Stimulated activated CD8-positive, alpha-beta memory T cell treated with anti-CD3 and anti-CD28 coated beads, Interleukin-15, amount 100 ng/mL, for 48 hours (primary cell): ENCODE data around the gene TAMALIN.
"Not testable (repeated sequence)": the region's sequence is repeated elsewhere in the genome, so short reads cannot be mapped to it uniquely, and the experiment has no call there.

Experiments used
- DNase-seq, 2 donors: peaks; one replicate each; pipeline ENCODE4 v3.0.0-alpha.2; 2020; ENCODE audit warnings: low read depth in 2 of 2

TAMALIN gene

DNA sequence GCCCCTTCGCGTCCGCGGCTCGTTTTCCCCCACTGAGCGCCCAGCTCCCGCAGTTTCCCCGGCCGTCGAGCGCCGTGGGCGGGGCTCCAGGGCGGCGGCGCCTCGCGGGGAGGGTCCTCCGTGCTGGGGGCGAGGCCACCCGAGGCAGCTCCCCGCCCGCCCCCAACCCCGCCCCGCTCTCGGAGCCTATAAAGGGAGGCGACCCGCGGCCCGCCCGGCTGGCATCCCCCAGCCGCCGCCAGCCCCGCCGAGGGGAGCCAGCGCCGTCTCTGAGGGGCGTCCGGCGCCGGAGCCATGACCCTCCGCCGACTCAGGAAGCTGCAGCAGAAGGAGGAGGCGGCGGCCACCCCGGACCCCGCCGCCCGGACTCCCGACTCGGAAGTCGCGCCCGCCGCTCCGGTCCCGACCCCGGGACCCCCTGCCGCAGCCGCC lies at the start of gene TAMALIN:
TAMALIN (plus strand) TSS at position 221 of the 432 bp plus-strand sequence; CDS start at position 295, 74 bp downstream.
- DNase-seq: peak; percentile 58 to 65

DNA sequence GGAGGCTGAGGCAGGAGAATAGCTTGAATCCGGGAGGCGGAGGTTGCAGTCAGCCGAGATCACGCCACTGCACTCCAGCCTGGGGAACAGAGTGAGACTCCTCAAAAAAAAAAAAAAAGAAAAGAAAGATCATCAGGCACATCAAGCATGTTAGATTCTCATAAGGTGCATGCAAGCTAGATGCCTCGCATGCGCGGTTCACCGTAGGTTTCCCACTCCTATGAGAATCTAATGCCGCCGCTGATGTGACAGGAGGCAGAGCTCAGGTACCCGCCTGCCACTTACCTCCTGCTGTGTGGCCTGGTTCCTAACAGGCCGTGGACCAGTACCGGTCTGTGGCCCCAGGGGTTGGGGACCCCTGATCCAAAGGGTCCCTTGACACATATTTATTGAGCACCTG lies 48.2 kb upstream of the TAMALIN start:
- DNase-seq: no peak

DNA sequence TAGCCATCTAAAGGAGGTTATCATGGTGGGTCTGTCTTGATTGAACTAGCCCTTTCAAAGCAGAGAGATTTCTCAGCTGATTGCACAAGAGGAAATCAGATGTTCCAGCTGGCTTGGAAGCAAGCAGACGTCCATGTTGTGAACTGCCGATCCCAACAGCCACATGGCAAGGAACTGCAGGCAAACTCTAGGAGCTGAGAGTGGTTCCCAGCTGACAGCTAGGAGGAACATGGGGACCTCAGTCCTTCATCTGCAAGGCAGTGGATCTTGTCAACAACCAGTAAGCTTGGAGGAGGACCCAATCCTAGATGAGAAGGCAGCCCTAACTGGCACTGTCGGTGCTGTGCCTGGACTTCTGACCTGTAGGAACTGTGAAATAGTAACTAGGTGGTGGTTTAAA lies 47.5 kb upstream of the TAMALIN start:
- DNase-seq: no peak

DNA sequence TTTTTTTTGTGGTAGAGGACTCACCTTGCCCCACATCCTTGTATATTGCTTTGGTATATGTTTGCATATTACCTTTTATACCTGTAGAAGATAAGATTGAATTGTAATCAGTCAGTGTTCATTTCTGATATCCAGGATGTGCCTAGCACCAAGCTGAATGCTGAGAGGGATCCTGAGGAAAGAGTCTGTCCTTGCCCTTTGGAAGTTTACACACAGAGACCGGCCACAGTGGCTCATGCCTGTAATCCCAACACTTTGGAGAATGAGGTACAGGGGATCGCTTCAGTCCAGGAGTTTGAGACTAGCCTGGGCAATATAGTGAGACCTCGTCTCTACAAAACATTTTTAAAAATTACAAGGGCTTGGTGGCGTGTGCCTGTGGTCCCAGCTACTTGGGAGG lies 46.8 kb upstream of the TAMALIN start:
- no peak for DNase-seq

DNA sequence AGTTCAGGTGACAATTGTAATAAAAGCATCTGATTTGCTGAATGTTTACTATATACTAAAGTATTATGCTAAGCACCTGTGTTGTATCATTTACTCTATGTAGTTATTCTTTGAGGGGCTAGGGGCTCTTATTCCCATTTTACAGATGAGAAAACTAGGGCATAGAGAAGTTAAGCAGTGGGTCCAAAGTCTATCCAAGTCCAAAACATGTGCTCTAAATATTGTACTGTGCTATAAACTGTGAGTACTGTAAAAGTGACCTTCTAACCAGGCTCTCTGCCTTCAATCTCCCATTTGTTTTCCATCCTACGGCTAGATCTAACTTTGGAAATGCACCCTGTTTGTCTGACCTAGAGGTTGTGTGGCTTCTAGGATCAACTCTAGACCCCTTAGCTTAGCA lies 46.3 kb upstream of the TAMALIN start:
- no peak for DNase-seq

DNA sequence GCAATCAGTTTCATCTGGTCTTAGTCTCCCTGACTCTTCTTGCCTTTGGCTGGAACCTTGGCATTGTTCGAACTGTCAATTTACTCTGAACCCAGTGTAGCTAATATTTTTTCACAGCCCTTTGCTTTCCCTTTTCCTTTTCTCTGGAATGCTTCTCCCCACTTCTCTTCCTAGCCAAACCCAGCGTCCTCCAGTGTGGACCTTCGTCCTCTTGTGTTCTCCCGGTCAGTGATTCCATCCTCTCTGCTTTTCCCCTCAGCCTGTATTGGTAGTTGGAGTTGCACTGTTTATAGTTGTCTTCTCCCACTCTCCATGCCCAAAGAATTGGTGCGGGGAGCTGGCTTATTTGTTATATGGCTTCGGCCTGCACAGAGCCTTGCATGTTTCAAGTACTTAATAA lies 45.9 kb upstream of the TAMALIN start:
- DNase-seq: no peak

DNA sequence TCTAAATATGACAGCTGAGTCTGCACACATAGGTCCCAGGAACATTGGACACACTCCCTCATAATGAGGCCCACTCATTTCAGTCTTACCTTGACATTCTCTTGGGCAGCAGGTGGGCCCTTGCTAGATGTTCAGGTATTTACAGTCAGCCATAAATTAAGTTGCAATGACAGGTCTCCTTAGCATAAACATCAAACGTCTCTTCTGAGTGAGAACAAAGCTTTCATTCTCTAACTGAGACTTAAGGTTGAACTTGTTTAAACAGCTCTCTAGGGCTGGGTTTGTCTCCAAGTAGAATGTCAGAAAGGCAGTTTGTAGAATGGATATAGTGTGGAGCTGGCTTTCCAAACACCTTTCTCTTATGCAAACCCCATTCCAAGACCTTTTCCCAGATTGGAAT lies 44.9 kb upstream of the TAMALIN start:
- DNase-seq: no peak

DNA sequence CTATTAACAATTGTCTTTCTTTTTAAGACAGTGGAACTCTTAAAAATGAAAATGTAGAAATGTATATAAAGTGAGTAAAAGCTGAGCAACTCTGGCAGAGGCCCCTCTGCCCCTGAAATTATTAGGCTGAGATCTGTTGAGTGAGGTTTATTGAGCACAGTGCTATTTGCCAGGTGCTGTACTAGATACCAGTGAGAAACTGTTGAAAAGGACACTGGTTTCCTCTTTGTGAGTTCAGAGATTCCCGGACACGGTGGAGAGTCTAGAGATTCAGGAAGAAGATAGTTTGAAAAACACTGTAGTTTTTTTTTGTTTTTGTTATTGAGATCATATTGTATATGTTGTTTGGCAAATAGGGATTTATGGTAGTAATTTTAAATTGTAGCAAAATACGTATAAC lies 44.0 kb upstream of the TAMALIN start:
- no peak for DNase-seq

DNA sequence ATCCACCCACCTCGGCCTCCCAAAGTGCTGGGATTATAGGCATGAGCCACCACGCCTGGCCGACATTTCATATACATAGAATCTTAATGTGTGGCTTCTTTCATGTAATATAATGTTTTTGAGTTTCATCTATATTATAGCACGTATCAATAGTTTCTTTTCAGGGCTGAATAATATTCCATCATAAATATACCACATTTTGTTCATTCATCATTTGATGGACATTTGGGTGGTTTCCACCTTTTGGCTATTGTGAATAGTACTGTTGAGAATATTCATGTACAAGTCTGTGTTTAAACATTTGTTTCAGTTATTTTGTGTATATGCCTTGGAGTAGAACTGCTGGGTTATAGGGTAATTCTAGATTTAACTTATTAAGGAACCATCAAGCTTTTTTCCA lies 43.3 kb upstream of the TAMALIN start:
- DNase-seq: no peak

DNA sequence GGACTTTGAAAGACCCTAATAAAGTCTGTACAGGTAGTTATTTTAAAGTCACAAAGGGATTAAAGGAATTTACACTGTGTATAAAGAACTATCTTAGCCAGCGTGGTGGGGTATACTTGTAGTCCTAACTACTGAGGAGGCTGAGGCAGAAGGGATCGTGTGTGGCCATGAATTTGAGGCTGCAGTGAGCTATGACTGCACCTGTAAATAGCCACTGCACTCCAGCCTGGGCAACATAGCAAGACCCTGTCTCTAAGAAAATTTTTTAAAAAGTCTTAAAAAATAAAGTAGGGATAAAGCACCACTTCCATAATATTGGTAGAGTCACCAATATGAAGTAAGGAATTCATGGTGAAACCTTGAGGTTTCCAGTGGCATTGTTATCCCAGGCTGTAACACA lies 37.1 kb upstream of the TAMALIN start:
- no peak for DNase-seq

DNA sequence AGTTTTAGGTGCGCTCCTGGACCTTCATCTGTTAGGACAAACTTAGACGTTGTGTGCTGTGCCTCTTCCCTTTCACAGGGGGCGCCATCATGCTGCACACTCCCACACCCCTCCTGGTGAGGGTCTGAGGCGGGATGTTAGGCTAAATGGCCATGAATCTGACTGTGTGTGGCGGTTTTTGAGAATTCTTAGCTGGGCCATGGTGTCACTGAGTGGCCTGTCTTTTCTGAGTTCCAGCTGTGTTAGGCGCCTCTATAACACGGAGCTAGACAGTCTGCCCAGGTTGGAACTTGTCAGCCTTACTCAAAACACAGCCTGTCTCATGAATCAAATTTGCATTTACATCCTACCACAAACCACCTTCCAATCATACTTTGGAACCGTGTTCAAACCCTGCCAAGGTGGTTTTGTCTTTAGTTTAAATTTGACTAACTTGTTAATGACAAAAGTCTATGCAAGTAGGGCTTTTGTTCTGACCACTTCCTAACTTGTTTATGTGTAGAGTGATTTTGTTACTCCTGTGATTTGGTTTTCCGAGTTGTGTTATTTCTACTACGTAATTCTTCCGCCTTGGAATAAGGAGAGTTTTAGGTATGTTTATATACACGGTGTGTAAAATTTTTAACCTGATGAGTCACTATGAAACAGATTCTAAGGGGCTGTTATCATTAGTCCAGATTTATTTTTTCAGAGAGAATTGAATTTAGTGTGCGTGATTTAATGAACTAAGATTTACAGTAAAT lies 35.7 kb upstream of the TAMALIN start:
- peak; percentile 32 to 33 for DNase-seq

DNA sequence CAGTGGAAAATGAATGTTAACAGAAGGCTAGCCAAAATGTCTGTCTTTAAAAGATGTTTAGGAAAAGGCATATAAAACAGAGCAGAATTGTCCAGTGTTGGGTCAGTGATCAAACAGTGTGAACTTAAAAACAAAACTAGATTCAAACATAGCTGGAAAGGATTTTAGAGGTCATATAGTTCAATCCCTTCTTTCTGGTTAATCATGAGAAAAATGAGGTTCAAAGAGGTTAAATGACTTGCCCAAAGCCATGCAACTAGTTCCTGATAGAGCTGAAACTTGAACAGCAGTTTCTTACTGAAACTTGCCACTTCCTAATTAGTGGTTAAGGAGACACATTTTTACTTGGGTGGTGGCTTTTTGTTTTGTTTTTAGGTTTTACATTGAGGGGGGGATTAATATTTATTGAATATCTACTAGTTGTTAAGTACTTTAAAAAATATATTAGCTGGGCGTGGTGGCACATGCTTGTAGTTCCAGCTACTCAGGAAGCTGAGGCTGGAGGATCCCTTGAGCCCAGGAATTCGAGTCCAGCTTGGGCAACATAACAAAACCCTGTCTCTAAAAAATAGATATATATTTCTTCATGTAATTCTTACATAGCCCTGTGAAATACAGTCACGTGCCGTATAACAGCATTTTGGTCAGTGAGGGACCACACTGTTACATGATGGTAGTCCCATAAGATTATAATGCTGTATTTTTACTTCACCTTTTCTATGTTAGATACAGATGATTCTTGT lies 34.9 kb upstream of the TAMALIN start:
- no peak for DNase-seq

DNA sequence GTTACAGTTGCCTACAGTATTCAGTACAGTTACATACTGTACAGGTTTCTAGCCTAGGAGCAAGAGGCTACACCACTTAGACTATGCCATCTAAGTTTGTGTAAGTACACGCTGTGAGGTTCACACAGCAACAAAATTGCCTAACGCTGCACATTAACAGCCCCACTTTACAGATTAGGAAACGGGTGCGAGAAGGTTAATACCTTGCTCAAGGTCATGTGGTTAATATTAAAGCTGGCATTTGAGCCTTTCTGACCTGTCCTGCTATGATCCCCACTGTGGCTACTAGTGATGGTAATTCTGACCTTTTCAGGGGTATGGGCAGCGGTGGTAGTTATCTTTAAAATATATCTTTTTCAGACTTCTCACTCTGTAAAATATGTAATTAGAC lies 34.3 kb upstream of the TAMALIN start:
- no peak for DNase-seq

DNA sequence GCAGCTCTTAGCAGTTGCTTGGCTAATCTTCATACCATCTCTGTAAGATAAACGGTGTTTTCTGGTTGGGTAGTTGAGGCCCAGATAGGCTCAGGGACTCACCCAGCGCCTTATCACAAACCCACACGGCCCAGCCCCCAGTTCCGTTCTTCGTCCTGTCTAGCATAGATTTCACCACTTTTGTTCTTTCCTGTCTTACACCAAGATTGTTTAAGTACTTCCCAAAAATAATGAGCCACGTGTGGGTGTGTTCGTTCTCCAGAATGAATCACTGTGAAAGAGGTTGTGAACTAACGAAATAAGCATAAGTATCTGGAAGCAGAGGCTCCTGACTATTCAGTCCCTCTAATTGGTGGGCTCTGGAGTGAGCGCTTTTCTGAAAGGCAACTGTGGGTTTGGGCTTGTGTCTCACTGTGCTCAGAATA lies 33.9 kb upstream of the TAMALIN start:
- peak; percentile 40 to 65 for DNase-seq

DNA sequence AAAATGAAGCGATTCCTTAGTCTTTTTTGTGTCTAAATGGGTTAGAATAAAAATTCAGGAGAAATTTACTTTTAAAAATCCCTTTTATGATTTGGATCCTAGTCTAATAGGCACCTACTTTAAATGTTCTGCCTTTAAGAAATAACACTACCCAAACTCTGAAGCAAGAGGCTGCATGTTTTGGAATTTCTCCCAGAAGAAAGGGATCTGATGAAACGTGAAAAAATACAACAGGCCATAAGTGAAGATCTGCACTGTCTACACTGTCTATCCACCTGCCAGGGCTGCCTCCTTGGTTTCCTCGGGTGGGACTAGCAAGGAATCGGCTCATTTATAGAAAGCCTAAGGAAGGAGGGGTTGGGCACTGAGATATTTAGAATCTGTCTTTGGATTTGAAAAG lies 33.2 kb upstream of the TAMALIN start:
- DNase-seq: no peak

DNA sequence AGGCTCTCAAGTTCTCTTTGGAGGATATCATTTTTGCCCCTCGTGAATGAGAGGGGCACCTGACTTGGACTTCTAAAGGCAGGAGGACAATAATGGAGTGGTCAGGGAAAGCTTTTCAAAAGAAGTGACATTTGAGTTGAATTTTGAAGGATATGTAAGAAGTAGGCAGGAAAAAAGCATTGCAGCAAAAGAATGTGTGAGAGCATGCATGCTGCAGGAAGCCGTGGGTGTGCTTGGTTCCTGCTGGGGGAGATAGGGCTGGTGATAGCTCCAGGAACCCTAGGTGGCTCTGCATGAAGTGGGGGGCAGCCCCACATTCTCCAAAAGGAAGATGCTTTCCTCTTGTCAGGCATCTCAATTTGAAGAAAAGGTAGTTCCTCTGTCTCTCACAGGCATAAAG lies 32.1 kb upstream of the TAMALIN start:
- DNase-seq: no peak

DNA sequence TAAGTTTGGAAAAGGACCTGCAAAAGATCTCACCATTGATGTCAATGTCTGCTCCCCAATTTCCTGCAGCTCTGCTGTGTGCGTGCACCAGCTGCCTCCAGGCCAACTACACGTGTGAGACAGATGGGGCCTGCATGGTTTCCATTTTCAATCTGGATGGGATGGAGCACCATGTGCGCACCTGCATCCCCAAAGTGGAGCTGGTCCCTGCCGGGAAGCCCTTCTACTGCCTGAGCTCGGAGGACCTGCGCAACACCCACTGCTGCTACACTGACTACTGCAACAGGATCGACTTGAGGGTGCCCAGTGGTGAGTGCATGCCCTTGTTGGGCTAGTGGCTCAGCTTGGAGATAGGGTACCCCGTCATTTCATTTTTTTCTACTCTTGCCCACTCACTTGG lies 31.6 kb upstream of the TAMALIN start:
- no peak for DNase-seq

DNA sequence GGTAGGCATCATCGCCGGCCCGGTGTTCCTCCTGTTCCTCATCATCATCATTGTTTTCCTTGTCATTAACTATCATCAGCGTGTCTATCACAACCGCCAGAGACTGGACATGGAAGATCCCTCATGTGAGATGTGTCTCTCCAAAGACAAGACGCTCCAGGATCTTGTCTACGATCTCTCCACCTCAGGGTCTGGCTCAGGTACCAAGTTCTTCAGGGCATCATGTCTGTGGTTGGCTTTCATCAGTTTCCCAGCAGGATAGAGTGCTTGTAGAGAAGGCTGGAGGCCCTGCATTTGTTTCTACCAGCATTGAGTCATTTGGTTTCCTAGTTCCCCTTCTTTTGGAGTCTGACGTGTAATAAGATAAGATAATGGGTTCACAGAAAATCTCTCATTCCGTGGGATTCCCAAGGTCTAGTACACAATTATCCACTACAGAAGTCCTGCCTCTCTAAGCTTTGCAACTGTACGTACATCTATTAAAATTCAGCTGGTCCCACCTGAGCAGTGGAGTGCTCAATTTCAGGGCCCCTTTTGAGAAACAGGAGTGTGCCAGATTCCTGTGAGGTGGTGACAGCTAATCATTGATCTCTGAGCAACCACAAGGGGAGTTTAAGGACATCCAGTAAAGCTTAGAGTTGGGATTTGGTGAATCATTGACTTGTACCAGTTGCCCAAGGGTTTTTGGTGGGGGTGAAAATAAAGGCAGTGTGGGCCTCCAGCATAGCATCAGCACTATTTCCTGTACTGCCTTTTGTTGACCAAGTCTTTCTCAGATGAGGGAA lies 30.2 kb upstream of the TAMALIN start:
- no peak for DNase-seq

DNA sequence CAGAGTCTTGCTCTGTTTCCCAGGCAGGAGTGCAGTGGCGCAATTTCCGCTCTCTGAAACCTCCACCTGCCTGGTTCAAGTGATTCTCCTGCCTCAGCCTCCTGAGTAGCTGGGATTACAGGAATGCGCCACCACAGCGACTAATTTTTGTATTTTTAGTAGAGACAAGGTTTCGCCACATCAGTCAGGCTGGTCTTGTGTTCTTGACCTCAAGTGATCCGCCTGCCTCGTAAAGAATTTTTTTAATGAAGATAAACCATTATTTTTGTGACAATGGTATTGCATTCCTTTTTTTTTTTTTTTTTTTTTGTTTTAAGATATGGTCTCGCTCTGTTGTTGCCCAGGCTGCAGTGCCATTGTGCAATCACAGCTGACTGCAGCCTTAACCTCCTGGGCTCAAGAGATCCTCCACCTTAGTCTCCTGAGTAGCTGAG lies 29.4 kb upstream of the TAMALIN start:
- no peak for DNase-seq

DNA sequence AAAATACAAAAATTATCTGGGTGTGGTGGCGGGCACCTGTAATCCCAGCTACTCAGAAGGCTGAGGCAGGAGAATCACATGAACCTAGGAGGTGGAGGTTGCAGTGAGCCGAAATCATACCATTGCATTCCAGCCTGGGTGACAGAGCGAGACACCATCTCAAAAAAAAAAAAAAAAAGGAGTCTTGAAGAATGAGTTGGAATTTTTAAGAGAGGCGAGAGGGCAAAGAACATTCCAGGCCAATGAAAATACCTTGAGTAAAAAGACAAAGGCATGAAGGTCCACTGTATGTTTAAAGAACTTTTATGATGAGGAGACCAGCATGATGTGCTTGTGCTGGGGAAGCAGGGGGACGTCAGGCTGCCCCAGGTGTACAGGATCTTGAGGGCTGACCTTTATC lies 27.4 kb upstream of the TAMALIN start:
- DNase-seq: not testable (repeated sequence)

DNA sequence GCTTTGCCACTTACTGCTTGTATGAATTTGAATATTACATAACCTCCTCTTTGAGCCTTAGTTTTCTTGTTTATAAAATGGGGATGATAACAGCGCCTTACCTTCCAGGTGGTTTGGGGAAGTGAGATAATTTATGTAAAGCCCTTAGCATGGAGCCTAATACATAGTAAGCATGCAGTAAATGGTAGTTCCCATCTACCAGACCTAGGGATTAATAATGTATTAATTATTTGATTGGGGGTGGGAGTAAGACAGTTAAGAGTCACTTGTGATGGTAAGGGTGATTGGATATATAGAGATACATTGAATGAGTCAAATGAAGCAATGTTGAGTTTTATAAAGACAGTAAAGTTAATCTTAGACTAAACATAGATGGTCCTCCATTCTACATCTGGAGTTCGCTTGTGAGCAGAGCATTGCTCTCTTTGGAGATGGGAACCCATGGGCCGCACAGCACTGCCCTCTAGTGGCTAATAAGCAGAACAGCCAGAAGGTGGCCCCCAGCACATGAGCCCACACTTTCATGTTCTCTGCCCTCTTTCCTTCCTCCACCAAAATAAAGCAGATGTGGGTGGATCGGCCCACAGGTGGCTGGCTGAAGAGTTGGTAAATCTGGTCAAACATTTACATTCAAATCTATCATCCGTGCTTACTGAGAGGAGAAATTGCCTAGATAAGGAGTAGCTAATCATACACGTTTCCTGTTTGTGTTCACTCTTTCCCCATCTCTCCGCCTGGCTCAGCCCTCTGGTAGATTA lies 26.5 kb upstream of the TAMALIN start:
- DNase-seq: peak; percentile 36 to 49

DNA sequence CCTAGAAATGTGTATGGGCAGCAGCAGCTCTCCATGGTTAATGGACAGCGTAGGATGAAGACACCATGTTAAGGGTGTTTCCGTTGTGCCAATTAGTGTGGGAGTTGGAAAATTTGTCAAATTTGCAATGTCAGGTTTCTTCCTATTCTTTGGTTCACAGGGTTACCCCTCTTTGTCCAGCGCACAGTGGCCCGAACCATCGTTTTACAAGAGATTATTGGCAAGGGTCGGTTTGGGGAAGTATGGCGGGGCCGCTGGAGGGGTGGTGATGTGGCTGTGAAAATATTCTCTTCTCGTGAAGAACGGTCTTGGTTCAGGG lies 26.0 kb upstream of the TAMALIN start:
- no peak for DNase-seq
